ENCODE results near the gene TAS2R14.

Gene TAS2R14

DNA sequence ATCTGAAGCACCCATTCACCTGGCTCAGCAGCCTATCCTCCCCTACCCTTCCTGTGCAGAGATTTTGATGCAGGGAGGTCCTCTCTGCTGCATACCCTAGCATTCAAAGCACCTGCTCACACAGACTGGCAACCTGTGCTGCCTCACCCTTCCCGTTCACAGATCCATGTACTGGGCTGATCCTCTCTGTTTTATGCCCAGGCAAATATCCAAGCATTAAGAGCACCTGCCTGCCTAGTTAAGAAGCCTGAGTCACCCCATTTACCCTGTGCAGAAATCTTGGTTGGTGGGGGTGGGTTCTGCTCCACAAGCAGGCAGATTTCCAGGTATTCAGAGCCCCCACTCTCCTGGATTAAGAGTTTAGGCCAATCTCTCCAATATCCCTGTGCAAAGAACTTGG is 38.1 kb downstream of the TAS2R14 start:
- in situ Hi-C loops (cut with HindIII; ENCODE audit: low sequenced_read_pairs) = no loop called here

DNA sequence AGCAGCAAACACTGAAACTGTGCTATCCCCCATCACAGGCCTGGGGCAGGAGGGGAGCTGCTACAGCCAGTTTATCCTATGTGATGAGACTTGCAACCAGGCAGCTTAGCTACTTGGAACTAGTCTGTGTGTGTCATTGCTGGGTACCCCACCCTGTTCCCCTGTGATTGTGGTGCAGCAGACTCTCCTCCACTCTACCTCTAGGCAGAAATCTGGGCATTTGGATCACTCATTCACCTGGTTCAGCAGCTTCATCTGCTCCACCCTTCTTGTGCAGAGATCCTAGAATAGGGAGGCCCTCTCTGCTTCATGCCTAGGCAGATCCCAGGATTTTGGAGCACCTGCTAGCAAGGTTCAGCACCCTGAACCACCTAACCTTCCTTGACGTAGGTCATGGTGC is 38.5 kb downstream of the TAS2R14 start:
- TF ChIP-seq, protein P1, sequence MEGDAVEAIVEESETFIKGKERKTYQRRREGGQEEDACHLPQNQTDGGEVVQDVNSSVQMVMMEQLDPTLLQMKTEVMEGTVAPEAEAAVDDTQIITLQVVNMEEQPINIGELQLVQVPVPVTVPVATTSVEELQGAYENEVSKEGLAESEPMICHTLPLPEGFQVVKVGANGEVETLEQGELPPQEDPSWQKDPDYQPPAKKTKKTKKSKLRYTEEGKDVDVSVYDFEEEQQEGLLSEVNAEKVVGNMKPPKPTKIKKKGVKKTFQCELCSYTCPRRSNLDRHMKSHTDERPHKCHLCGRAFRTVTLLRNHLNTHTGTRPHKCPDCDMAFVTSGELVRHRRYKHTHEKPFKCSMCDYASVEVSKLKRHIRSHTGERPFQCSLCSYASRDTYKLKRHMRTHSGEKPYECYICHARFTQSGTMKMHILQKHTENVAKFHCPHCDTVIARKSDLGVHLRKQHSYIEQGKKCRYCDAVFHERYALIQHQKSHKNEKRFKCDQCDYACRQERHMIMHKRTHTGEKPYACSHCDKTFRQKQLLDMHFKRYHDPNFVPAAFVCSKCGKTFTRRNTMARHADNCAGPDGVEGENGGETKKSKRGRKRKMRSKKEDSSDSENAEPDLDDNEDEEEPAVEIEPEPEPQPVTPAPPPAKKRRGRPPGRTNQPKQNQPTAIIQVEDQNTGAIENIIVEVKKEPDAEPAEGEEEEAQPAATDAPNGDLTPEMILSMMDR (IDR thresholded peaks at IDR 0.05; ENCODE audit: low read depth, low read length, missing control alignments) = no peak
- in situ Hi-C loops (cut with HindIII; ENCODE audit: low sequenced_read_pairs) = no loop called here
- no peak overlapping the region for H3K4me3 ChIP-seq (ENCODE audit: low read depth, low read length)
- no peak for DNase-seq (ENCODE audit: low read depth)

More for the DNA sequence above, 38.1 kb downstream of the TAS2R14 start:
- TF ChIP-seq, protein P1 (IDR thresholded peaks at IDR 0.05; ENCODE audit: low read depth, low read length, missing control alignments) = no peak
- H3K4me3 ChIP-seq (ENCODE audit: low read depth, low read length) = no peak overlapping the region
- no peak for DNase-seq (ENCODE audit: low read depth)

DNA sequence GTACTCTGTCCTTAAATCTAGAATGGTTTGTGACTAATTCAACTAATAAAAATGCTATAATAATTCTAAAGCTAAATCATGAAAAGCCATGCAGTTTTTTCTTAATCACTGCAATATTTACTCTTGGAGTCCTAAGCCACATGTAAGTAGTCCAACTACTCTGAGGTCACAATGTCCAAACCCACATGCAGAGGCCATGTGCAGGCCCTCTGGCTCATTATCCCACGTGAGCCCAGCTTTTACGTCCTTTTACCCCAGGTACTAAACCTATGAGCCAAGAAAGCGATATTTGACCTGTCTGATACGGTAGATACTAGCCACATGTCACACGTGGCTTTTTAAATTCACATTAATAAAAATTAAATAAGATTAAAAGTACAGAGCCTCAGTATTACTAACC is 42.2 kb downstream of the TAS2R14 start:
- TF ChIP-seq, protein P1 (IDR thresholded peaks at IDR 0.05; ENCODE audit: low read depth, low read length, missing control alignments) = no peak
- H3K4me3 ChIP-seq (ENCODE audit: low read depth, low read length) = no peak overlapping the region
- in situ Hi-C loops (cut with HindIII; ENCODE audit: low sequenced_read_pairs) = no loop called here
- no peak for DNase-seq (ENCODE audit: low read depth)

DNA sequence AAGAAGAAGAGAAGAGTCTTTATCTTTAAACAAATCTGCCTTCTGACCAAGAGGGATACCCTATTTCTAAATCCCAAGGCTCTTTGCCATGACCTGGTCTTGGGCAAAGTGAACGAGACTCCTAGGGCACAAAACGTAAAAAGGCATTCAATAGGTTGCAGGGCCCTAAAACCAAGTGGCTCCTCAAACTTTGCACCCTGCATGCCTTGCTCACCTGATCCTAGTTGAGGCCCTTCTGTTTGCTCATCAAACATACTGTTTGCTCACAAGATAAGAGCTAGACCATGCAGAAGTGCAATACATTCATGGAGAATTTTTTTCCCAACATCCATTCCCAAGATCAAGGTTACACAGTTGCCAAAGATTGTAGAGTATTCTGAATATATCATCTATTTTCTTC is 47.1 kb downstream of the TAS2R14 start:
- no peak overlapping the region for H3K4me3 ChIP-seq (ENCODE audit: low read depth, low read length)
- TF ChIP-seq, protein P1 (IDR thresholded peaks at IDR 0.05; ENCODE audit: low read depth, low read length, missing control alignments) = no peak
- DNase-seq (ENCODE audit: low read depth) = no peak
- in situ Hi-C loops (cut with HindIII; ENCODE audit: low sequenced_read_pairs) = no loop called here

DNA sequence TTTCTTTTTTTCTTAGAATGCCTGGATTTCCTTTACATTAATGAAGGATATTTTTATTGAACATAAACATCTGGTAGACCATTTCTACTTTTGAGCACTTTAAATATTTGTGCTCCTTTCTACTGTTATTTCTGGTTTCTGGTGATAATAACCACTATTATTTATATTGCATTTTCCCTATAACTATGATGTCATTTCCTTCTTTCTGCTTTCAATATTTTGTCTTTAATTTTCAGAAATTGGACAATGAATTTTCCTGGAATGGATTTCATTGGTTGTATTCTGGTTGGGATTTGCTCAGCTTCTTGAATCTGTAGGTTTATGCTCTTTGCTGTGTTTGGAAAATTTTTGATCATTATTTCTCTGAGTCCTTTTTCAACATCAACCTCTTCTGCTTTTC is 49.8 kb downstream of the TAS2R14 start:
- no peak overlapping the region for H3K4me3 ChIP-seq (ENCODE audit: low read depth, low read length)
- DNase-seq (ENCODE audit: low read depth) = no peak
- TF ChIP-seq, protein P1 (IDR thresholded peaks at IDR 0.05; ENCODE audit: low read depth, low read length, missing control alignments) = no peak
- in situ Hi-C loops (cut with HindIII; ENCODE audit: low sequenced_read_pairs) = no loop called here
